Peyer's patch (tissue), 4 donors: ENCODE data around the gene ADAMTSL2. TPM values are rescaled to one million over a fixed set of nuclear protein-coding genes. Genes with fewer than 3 reads are reported as not detected.

Source experiments
- DNase-seq, 3 donors: peaks; one replicate each; pipeline ENCODE4 v3.0.0-alpha.2; 2017 to 2019
- H3K27ac ChIP-seq, 4 donors: fragments of 200-600 bp; sonication (generic); one replicate each; pipeline ENCODE4 v1.5.1; 2016 to 2019
- H3K27me3 ChIP-seq, 2 donors: fragments of 200-600 bp; sonication (generic); one replicate each; pipeline ENCODE4 v1.5.1; 2019
- H3K36me3 ChIP-seq, 3 donors: fragments of 200-600 bp; sonication (generic); one replicate each; pipeline ENCODE4 v1.5.1; 2016 to 2019
- H3K4me1 ChIP-seq, 4 donors: fragments of 200-600 bp; sonication (generic); one replicate each; pipeline ENCODE4 v1.5.1; 2016 to 2019
- H3K4me3 ChIP-seq, 4 donors: fragments of 200-600 bp; sonication (generic); 1 replicate in 3 of 4; 2 replicates in 1 of 4; pipeline ENCODE4 v1.5.1; 2016 to 2019; ENCODE audit warnings: mild to moderate bottlenecking in 1 of 4
- H3K9me3 ChIP-seq, 4 donors: fragments of 200-600 bp; sonication (generic); one replicate each; pipeline ENCODE4 v1.5.1; 2016 to 2019; ENCODE audit warnings: mild to moderate bottlenecking in 1 of 4
- POLR2A ChIP-seq, 2 donors: fragments of 450-650 bp; IDR thresholded peaks; one replicate each; pipeline ENCODE4 v1.5.1; 2017; ENCODE audit warnings: antibody characterized with exemption in 2 of 2, mild to moderate bottlenecking in 2 of 2, moderate library complexity in 2 of 2
- total RNA-seq, 4 donors: library from RNA; depleted of rRNA; stranded (reverse); fragments of >200 nt; gene quantifications; one replicate each; pipeline ENCODE4 v1.1.0, GENCODE V29; 2016
- TF ChIP-seq, protein P1 (sequence below), 6 experiments: fragments of 450-650 bp in 4 of 6; fragments of 200-600 bp in 2 of 6; sonication (generic) in 1 of 6; IDR thresholded peaks; one replicate each; pipeline ENCODE4 v1.5.1; 2017 to 2019; ENCODE audit warnings: antibody characterized with exemption in 6 of 6, mild to moderate bottlenecking in 3 of 6, moderate library complexity in 1 of 6

ADAMTSL2 gene
- total RNA-seq, 4 donors from 2014 or later = 0.40 to 14.0 (median 1.8) TPM

- Histone ChIP-seq H3K9me3 (no peaks in the 10 kb centered on the region), H3K4me1 (peaks cover 0 to 33% (median 5%) of the 10 kb centered on the region in 4 donors), H3K27ac (no peak overlapping the region), H3K4me3 (no peak overlapping the region), H3K27me3 (no peaks in the 10 kb centered on the region), H3K36me3 (no peaks in the 10 kb centered on the region)
- TF ChIP-seq, protein P1, sequence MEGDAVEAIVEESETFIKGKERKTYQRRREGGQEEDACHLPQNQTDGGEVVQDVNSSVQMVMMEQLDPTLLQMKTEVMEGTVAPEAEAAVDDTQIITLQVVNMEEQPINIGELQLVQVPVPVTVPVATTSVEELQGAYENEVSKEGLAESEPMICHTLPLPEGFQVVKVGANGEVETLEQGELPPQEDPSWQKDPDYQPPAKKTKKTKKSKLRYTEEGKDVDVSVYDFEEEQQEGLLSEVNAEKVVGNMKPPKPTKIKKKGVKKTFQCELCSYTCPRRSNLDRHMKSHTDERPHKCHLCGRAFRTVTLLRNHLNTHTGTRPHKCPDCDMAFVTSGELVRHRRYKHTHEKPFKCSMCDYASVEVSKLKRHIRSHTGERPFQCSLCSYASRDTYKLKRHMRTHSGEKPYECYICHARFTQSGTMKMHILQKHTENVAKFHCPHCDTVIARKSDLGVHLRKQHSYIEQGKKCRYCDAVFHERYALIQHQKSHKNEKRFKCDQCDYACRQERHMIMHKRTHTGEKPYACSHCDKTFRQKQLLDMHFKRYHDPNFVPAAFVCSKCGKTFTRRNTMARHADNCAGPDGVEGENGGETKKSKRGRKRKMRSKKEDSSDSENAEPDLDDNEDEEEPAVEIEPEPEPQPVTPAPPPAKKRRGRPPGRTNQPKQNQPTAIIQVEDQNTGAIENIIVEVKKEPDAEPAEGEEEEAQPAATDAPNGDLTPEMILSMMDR (IDR thresholded peaks at IDR 0.05) = no peak
- no peak for TF ChIP-seq POLR2A (IDR thresholded peaks at IDR 0.05)
- DNase-seq = no peak
These were observed 3.7 kb downstream of the ADAMTSL2 start for GRCh38 chr9:133538176-133538575.

DNA sequence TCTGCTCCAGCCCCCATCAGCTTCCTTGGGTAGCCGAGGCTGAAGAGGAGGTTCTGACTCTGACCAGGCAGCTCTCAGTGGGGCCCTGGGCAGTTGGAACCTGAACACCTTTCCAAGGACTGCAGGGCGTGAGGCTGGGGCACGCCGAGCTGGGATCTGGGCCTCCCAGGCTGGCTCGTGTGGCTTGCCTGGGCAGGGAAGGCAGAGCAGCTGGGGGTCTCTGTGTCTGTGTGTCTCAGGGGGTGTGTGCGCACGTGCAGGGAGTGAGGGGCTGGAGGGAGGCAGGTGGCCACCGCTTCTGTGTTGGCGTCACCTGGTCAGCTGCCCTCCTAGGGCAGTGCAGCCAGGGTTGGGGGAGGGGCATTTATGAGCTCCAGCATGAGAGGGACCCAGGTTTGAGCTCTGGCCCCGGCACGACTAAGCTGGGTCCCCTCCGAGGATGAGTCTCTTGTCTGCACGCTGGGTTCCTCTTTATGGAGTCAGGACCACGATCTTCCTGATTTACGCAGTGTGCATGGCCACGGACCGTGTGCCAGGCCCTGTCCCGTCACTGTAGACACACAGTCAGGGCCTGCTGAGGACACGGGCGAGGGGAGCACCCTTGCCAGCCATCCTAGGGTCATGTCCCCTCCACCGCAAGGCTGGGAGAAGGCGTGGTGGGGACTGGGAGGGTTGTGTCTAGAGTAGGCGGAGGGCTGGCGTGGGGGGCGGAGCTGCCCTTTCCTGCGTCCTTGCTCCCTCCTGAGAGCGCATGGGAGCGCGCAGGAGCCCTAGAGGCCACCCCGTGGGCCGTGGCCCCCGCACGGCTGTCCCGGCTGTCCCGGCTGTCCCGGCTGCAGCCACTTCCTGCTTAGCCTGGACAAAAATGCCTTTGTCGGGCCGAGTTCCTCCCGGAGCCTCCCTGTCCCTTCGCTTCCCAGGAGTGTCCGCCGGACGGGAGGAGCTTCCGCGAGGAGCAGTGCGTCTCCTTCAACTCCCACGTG is 4.6 kb downstream of the ADAMTSL2 start:
- no peak for TF ChIP-seq POLR2A (IDR thresholded peaks at IDR 0.05)
- Histone ChIP-seq H3K36me3 (no peaks in the 10 kb centered on the region), H3K4me1 (peaks cover 0 to 29% (median 3%) of the 10 kb centered on the region in 4 donors), H3K27ac (no peak overlapping the region), H3K27me3 (no peaks in the 10 kb centered on the region), H3K4me3 (peak overlapping the region in 1 of 4 donors; percentile 34), H3K9me3 (no peaks in the 10 kb centered on the region)
- DNase-seq = no peak

GRCh38 chr9:133539991-133540697 is 5.6 kb downstream of the ADAMTSL2 start:
- Histone ChIP-seq H3K4me1 (peaks cover 0 to 19% (median 0%) of the 10 kb centered on the region in 4 donors), H3K36me3 (no peaks in the 10 kb centered on the region), H3K27ac (no peak overlapping the region), H3K9me3 (no peaks in the 10 kb centered on the region), H3K4me3 (no peak overlapping the region), H3K27me3 (no peaks in the 10 kb centered on the region)
- DNase-seq = no peak
- TF ChIP-seq POLR2A (IDR thresholded peaks at IDR 0.05) = no peak
- TF ChIP-seq, protein P1 (IDR thresholded peaks at IDR 0.05) = no peak

DNA sequence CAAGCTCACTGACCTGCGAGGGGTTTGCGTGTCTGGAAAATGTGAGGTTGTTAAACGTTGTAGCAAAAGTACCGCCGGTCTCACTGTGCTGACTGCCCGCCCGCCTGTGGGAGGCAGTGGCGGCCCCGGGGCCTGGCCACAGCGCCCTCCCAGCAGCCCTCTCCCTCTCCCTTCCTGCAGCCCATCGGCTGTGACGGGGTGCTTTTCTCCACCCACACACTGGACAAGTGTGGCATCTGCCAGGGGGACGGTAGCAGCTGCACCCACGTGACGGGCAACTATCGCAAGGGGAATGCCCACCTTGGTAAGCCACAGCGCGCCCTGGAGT is 6.2 kb downstream of the ADAMTSL2 start:
- Histone ChIP-seq H3K4me3 (no peak overlapping the region), H3K4me1 (peaks cover 0 to 14% (median 0%) of the 10 kb centered on the region in 4 donors), H3K27ac (no peak overlapping the region), H3K36me3 (no peaks in the 10 kb centered on the region), H3K9me3 (no peaks in the 10 kb centered on the region), H3K27me3 (no peaks in the 10 kb centered on the region)
- no peak for DNase-seq
- TF ChIP-seq, protein P1 (IDR thresholded peaks at IDR 0.05) = no peak
- no peak for TF ChIP-seq POLR2A (IDR thresholded peaks at IDR 0.05)

- H3K4me3 ChIP-seq = no peak overlapping the region
- DNase-seq = no peak
- no peaks in the 10 kb centered on the region for H3K9me3 ChIP-seq
- H3K27me3 ChIP-seq = no peaks in the 10 kb centered on the region
- no peak for TF ChIP-seq POLR2A (IDR thresholded peaks at IDR 0.05)
- TF ChIP-seq, protein P1 (IDR thresholded peaks at IDR 0.05) = no peak
- H3K4me1 ChIP-seq = peaks cover 0 to 14% (median 0%) of the 10 kb centered on the region in 4 donors
- no peaks in the 10 kb centered on the region for H3K36me3 ChIP-seq
- H3K27ac ChIP-seq = no peak overlapping the region
These were observed 7.5 kb downstream of the ADAMTSL2 start for GRCh38 chr9:133542002-133542401.
